Fibroblast of skin of right biceps (primary cell): ENCODE measurements around the gene RERE.

Source experiments
- DNase-seq: peaks from one replicate; pipeline ENCODE4 v3.0.0-alpha.2; 2013

The RERE gene

DNA sequence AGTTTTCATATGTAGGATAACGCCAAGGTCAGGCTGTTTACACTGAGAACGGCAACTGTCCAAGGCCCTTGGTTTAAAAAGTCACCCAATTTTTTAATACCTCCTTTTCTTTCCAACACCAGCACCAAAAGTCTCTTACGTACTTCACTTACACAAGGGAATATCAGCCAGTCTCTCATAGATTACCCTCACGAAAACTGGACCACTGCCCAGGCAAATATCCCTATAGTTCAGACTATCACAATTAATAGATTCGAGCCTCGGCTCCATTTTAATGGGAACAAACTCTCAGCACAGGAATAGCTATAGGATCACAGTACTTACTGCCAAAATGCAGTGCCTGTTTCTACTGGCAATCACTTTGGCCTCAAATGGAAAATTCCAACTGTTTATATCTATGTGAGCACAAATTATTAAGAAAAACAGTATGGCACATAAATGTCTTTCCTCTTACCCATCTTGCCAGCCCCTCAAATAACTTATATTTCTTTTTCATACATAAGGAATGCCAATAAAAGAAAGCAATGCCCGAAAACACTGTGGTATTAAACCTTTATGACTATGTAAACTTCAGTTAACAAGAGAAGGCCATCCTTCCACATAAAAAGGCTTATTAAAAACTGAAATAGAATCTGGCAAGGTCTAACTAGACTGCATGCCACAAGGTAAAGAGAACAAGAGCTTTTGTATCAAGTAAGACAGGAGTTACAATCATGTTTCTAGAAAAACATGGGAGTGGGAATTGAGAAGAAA lies 401.7 kb downstream of the RERE start:
- DNase-seq: no peak

DNA sequence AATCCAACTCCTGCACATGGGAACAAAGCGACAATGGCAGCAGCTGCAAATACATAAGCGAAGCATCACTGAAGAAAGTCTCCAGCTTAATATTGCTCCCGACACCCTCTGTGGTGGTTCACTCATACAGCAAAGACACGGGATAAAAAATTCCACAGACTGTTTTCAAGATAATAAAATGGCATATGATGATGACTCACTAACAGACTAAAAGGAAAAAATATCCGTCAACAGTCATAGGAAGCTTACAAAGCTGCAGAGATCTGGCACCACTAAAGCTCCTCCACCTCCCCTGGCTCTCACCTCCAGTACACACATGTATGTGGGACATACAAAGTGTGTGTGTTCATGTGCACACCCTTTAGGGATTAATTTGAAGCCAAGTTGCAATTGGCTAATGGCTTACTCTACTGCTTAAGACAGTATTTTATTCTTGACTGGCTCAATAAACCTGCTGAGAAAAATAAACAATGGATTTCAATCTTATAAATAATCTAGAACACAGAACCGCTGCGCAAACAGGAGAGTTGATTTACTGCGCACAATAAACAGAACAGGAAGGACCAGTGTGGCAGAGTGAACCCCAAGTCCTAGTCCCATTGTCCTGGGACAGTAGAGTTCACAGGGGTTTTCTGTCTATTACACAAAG lies 405.1 kb downstream of the RERE start:
- DNase-seq: peak; percentile 86

DNA sequence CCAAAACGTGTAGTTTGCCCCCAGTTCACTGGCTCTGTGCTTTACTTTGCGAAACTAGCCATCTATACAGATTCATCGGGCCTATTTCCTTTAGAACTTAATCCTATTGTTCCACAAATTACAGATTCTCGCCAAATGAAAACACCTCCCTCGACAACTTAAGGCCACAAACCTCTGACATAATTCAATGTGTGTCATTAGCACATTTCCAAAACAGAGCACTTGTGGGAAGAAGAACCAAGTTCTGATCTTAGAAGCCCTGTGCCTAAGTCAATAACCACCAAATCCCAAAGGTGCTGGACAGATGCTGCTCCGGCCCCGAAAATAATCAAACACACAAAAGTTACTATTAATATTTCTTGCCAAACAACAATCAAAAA lies 405.6 kb downstream of the RERE start:
- no peak for DNase-seq

DNA sequence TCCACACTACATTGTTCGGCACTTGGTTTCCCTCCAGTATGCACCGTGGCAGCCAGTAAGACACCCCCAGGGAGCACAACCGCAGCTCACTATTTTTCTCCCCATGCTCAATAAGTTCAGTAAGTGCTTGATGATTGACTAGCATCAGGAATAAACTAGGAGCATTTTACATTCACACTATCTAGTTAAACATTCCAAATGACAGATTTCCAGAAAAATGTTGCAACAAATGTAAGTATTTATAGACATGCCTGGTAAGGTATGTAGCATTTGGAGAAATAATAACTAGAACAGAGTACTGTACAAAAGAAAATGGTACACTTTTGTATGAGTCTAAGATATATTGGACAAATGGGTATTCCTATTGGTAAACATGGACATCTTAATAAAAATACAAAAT lies 406.6 kb downstream of the RERE start:
- DNase-seq: peak; percentile 62

DNA sequence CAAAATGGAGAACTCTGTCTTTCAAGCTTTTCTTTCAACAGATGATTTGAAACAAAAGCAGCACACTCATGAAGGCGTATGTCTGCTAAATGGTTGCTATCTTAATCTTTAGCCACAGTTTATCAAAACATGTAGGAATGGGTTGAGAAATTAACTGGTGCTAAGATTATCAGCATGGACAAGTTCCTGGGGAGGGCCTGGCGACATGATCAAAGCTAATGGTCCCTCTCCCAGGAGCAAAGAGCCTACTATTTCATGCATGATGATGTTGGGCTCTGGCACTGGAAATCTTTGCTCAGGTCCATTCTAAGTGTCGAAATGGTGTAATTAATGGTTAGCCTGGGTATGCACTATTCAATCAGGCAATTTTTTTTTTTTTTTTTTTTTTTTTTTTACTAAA lies 407.8 kb downstream of the RERE start:
- DNase-seq: no peak

DNA sequence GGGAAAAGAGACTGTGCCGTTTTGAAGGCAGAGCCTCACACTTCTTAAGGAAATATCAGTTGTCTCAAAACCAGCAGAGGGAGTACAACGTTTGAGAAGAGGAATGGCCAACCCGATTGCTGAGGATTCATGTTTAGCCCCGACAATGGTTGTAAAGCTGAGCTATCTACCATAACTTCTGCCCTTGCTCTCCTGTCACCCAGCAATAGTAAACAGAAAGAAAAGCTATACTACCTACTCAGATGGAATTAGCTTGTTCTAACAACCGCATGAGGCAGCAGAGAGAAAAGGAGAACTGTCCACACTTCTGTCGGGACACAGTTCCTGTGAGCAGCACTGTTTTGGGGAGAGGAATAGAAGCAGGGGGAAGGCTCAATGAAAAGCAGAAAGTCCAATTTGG lies 408.3 kb downstream of the RERE start:
- peak; percentile 79 for DNase-seq

DNA sequence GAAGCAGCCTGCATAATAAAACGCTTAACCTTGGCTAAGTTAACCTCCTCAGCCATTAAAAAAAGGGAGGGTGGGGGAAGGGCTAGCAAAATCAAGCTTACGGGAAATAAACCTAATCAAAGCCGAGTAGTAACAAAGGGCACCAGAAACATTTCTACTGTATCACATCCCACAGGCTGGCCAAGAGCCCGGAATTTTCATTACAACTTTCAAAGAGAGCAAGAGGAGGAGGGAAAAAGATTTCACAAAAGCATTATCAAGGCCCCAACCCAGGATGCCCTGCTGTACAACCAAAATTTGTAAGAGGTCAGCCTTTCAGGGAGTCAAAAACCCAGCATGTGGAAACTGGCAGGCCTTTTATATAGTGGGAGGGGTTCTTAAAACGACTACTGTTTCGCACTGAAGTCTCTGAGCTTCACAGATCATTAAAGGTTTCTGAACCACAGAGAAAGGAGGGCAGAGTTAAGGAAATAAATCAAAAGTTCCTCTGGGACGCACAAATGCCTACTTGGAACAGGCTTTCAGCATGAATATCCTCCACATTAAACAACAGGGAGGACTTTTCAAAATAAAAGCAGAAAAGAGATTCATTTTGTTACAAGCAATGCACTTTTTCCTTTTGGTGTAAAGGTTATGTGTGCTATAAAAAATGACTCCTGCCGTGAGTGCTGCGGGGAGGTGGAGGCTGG lies 409.1 kb downstream of the RERE start:
- DNase-seq: peak; percentile 93

DNA sequence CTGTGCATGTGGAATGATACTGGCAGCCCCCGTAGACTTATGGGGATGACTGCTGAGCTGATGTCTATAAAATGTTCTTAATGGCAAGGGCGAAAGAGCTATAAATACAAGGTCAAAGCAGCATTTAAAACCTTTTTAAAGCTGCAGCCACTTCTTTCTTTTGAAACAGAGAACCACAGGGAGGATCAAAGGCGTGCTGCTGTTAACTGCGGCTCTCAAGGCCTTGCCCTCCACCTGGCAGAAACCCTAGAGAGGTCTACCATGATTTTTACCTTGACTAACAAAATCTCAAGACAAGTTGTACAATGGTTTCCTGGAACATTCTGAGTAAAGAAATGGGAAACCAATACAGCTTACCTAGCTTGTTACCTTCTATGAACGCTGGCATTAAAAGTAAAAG lies 409.8 kb downstream of the RERE start:
- DNase-seq: no peak

DNA sequence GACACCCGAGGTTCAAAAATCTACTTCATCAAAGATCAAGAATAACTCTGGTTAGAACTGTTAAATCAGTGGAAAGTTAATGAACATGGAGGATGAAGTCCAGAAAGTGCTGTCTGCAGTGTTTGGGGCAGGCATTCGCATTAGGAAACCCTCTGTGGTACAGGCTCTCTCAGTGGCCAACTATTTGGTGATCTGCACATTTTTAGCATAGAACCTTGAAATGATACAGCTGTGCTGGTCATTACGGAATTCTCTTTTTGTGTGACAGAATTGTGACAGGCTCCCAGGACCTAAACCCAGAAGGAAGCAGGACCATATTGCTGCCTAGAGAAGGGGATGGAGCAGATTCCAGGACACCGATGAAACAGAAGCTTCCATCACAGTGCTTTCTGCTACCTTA lies 410.5 kb downstream of the RERE start:
- DNase-seq: no peak

DNA sequence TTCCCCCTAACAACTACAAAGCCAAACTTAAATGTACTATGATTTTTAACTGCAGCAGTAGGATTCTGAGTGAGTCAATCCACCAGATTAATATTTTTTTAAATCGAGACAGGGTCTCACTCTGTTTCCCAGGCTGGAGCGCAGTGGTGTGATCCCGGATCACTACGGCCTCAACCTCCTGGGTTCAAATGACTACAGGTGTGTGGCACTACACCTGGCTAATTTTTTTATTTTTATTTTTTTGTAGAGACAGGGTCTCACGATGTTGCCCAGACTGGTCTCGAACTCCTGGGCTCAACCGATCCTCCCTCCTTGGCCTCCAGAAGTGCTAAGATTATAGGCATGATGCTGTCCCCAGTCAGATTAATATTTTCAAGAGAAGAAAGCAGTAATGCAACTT lies 411.4 kb downstream of the RERE start:
- no peak for DNase-seq

DNA sequence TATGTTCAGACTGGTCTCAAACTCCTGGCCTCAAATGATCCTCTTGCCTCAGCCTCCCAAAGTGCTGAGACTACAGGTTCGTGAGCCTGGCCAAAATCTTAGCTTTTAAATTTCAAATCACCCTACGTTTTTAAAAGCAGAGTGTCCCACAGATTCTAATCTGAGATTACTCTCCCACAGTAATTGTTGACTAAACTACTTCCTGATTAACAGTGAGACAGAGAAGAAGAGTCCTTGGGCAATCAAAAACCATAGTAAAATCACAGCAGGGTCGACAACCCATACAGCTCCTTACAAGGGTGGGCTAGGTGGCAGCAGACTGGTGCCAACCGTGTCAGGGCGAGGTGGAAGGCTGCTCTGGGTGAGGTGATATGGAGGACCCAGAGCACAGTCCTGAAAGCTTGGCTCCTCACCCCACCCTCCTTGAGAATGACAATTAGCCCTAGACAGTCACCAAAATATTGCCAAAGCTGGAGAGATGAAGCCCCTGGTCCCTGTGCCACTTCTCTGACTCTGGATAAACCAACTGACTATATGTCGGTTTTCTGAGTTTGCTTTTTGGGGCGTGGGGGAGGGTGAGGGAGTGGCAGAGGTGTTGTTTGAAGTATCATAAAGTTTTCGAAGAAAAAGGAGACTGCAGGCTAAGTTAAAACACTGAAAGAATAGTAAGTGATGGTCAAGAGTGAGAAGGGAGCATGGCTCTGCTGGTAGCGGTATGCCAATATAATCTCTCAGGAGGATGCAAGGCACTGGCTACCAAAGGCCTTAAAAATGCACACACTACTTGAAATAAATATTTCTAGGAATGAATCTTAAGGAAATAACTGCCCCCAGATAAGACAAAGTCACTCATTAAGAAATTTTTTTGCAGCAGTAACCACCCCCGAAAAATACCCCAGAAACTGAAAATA lies 412.7 kb downstream of the RERE start:
- DNase-seq: no peak

DNA sequence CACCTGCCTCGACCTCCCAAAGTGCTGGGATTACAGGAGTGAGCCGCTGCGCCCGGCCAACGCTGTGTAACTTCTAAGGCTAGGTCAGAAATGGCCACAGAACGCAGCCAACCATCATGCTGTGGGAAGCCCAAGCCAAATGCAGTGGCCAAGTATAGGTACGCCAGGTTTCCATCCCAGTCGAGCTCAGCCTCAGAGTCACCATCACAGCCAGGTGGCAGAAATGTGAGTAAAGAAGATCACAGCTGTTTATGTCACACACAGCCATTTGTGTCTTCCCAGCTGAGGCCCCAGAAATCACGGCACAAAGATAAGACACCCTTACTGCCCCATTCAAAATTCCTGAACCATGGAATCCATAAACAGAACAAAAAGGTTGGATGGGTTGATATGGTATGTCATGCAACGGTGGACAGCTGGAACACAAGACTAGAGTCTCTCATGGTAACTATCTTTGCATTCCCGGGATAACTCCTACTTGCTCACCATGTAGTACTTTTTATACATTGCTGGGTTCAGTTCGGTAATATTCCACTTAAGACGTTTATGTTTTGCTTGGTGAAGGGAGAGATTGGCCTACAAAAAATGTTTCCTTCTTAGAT lies 415.2 kb downstream of the RERE start:
- DNase-seq: no peak

DNA sequence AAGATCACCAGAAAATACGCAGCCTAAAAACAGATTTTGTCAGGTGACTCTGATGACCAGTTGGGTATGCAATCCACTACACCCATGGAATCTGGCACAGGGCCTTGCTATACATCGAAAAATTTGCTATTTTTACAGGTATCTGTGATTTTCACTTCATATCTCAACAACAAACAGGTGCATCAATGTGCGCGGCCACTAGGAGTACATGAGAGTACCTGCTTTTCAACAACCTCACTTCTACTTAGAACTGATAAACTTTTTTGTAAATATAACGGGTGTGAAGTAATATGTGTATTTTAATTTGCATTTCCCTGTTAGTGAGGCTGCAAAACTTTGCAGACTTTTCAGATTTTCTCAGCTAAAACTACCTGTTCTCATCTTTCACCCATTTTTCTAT lies 418.8 kb downstream of the RERE start:
- no peak for DNase-seq

DNA sequence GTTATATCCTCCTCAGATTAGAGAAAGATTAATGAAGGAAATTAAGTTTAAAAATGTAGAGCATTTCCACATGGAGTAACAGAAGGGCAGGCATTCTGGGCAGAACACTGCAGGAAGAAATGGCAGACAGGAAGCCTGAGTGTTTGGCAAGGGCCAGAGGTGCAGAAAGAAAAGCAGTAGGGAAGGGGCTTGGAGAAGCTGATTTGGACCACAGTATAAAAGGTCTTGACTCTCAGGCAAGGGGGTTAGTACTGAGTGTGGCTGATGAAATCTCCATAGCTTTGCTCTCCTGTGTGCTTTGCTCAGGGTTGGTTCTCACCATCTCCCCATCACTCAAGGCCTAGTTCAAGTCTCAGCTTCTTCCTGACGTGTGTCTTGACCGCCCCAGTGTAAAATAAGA lies 419.4 kb downstream of the RERE start:
- DNase-seq: no peak

DNA sequence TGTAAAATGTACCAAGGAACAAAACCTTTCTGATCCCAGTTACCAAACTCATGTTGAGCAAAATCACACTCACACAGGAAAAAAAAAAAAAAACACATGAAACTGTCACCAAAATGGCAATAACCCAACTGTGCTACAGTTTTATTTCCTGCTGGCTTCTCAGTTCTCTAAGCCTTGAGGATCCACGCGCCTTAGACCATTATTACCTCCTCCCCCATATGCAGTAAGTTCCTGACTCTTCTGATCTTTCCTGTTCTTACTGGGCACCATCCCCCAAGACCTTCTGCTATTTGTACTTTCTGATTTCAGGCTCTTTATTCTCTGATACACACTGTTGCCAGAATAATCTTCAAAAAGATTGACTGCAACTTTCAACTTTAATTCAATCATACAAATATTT lies 419.9 kb downstream of the RERE start:
- peak; percentile 67 for DNase-seq

DNA sequence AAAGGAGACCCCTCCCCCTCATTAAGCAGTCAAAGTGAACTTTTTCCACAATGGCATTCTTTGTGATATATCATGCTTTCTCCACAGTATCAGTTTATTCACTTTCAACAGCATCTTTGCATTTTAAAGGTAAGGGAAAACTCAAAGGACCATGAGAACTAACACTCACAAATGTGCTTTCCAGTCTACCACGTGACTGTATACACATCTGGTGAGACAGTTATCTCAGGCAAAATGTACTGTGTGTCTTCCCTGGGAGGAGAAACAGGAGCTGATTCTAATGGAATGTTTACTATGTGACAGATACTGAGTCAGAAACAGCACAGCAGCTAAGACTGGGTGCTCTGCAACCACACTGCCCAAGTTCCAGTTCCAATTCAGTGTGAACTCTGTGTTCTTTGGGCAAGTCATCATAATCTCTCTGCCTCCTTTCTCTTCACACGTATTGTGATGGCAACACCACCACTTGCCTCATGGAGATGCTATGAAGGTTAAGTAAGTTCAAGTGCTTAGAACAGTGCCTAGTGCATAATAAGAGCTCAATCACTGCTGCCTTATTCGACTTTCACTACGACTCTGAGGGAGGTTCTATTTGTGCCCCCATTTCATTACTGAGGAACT lies 420.5 kb downstream of the RERE start:
- DNase-seq: peak; percentile 99

DNA sequence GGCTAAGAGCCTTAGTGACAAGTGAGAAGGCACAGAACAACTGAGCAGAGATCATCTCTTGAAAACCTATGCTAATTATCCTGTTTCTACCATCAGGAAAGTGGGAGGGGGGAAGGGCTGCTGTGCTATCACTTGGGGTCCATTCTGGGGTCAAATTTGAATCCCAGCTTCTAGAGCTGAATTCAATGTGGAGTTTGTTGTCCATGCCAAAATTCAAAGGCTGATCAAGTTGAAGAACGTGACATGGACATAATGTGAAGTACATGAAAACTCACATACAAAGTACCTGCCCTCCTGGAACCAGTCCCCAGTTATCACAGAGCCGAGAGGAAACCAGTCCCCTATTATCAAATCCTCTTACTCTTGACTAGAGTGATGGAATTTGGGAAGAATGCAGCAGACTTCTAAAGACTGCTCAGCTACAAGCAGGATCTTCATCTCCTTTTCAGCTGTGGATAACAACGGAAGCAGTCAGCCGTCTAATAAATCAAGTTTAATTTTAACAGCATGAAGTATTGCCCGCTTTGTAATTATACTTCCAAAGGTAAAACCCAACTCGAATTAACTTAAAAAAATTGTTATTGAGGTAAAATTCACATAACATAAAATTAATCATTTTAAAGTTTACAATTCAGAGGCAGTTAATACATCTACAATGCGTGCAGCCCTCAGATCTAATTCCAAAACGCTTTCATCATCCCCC lies 421.2 kb downstream of the RERE start:
- peak; percentile 83 for DNase-seq

DNA sequence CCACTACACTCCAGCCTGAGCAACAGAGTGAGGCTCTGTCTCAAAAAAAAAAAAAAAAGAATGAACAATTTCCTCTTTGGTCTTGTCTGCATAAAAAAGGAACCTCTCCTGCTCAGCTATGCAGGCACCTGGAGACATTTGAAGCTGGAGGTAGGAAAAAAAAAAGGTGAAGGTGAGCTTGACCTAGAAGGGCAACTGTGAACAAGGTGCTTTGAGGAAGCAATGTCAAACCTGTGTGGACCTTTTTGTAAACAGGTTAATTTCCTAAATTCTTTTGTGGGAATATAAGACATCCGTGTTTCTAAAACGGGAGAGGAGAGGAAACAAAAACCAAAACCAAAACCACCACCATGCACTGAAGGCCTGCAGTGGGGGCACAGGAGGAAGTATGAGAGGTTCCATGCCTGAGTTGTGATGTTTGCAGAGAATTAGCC lies 422.0 kb downstream of the RERE start:
- no peak for DNase-seq

DNA sequence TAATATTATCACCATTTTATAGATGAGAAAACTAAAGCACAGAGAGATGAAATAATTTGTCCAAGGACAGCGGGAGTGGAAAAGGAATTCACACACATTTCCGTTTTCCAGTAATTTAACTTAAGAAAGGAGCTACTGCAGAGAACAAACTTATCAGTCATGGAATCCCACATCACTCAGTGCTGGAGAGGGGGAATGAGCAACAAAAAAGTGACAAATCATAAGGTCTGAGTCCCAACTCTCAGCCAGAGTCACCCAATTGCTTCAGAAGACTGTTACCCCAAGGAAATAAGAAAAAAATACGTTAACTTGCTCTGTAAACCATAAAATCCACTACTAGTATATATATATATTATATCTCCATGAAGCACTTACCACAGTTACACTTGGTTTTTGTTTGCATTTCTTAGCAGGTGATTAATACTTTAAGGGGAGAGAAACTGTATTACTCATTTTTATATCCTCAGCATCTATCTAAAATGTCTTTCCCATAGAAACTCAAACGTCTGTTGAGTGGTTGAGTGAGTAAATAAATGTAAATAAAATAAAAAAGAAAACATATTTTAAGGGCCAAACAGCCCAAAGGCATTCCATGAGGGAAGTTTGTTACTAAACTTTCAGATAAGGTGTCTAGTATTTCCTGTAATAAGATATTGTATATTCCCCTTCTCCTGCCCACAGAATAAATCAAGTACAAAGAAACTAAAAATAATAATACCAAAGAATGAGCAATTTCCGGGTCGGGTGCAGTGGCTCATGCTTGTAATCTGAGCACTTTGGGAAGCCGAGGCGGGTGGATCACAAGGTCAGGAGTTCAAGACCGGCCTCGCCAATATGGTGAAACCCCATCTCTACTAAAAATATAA lies 422.8 kb downstream of the RERE start:
- peak; percentile 87 for DNase-seq

DNA sequence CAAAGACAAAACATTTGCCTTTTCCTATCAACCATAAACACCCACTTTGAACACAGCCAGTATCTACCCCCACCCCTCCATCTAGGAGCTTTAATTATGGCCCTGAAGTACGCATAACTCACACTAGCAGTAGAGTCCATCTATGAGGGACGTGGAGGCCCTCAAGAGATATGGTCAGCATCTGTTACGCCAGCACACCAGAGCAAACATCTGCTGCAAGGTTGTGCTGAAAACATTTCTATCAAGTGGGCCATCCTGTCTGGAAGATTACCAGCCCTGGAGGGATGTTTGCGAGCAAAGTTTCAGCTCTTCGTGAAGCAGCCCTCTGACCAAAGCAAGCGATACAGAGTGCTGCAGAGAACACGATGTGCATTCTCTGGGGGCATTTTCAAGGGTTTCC lies 424.9 kb downstream of the RERE start:
- no peak for DNase-seq

DNA sequence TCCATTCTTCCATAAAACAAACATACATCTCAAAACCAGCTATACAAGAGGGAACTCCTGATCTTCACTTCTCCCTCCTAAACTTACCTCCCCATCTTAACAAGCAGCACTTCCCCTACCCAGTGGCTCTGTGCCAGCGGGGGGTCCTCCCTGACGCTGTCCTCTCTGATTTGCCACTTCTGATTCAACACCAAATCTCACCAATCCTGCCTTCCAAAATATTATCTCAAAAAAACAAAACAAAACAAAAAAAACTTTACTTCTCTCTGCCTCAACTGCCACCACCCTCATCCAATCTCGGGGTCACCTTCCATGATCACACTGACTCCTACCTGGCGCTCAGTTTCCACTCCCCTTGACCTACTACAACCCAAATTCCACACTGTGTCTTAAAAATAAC lies 426.7 kb downstream of the RERE start:
- DNase-seq: no peak
